ENCODE measurements around the gene ACTMAP. TPM values are rescaled to one million over a fixed set of nuclear protein-coding genes. Genes with fewer than 3 reads are reported as not detected.
"Not testable (repeated sequence)": the region's sequence is repeated elsewhere in the genome, so short reads cannot be mapped to it uniquely, and the experiment has no call there.

ACTMAP gene
- total and polyA plus RNA-seq, 12 donors, result 3.6 to 12.8 (median 8.4) TPM

- no peak for TF ChIP-seq CTCF (IDR thresholded peaks at IDR 0.05)
- DNase-seq (no peak), ATAC-seq (peak in 1 of 8 donors; percentile 46)
- no peaks in the 10 kb centered on the region for H3K27me3 ChIP-seq
- no peak overlapping the region for H3K4me3 ChIP-seq
- WGBS, 2 donors, result 92 to 95% methylated on average over 25 of the region's 25 CpGs
- no peak overlapping the region for H3K27ac ChIP-seq
- H3K9me3 ChIP-seq, result no peaks in the 10 kb centered on the region
- H3K4me1 ChIP-seq, result no peaks in the 10 kb centered on the region
- H3K36me3 ChIP-seq, result peaks cover 0 to 74% (median 0%) of the 10 kb centered on the region in 9 donors
- intact Hi-C loops (cut with DNase I), result no loop called here
These were observed 36.1 kb upstream of the ACTMAP start for GRCh38 chr19:40786060-40787037.

GRCh38 chr19:40785526-40785925, 35.2 kb upstream of the ACTMAP start:
- intact Hi-C loops (cut with DNase I), result no loop called here
- Histone ChIP-seq H3K36me3 (peaks cover 0 to 68% (median 0%) of the 10 kb centered on the region in 9 donors), H3K9me3 (no peaks in the 10 kb centered on the region), H3K27me3 (no peaks in the 10 kb centered on the region), H3K4me3 (no peak overlapping the region), H3K4me1 (no peaks in the 10 kb centered on the region), H3K27ac (no peak overlapping the region)
- WGBS, 2 donors, result 60 to 64% methylated on average over 1 of the region's 1 CpG
- ATAC-seq (no peak), DNase-seq (no peak)
- TF ChIP-seq CTCF (IDR thresholded peaks at IDR 0.05), result no peak

GRCh38 chr19:40784146-40784545, 33.9 kb upstream of the ACTMAP start:
- DNase-seq; ATAC-seq; H3K27ac ChIP-seq; H3K4me1 ChIP-seq; intact Hi-C loops (cut with DNase I); H3K9me3 ChIP-seq; H3K27me3 ChIP-seq; H3K4me3 ChIP-seq: not testable (repeated sequence)
- H3K36me3 ChIP-seq, result peaks cover 0 to 62% (median 0%) of the 10 kb centered on the region in 9 donors
- 93 to 98% methylated on average over 2 of the region's 2 CpGs for whole genome bisulfite sequencing, 2 donors

GRCh38 chr19:40783711-40784110, 33.4 kb upstream of the ACTMAP start:
- H3K9me3 ChIP-seq, result no peaks in the 10 kb centered on the region
- no peak for ATAC-seq
- no peak for TF ChIP-seq CTCF (IDR thresholded peaks at IDR 0.05)
- no peak for DNase-seq
- H3K27me3 ChIP-seq, result no peaks in the 10 kb centered on the region
- 95 to 98% methylated on average over 14 of the region's 14 CpGs for WGBS, 2 donors
- intact Hi-C loops (cut with DNase I), result no loop called here
- H3K36me3 ChIP-seq, result peaks cover 0 to 58% (median 0%) of the 10 kb centered on the region in 9 donors
- H3K4me3 ChIP-seq, result no peak overlapping the region
- H3K4me1 ChIP-seq, result peaks cover 4 to 11% (median 6%) of the 10 kb centered on the region in 9 donors
- H3K27ac ChIP-seq, result no peak overlapping the region

- no peak for ATAC-seq
- peaks cover 0 to 37% (median 0%) of the 10 kb centered on the region in 9 donors for H3K36me3 ChIP-seq
- intact Hi-C loops (cut with DNase I), result no loop called here
These were observed 30.9 kb upstream of the ACTMAP start for GRCh38 chr19:40781140-40781539.

More at GRCh38 chr19:40781140-40781539, 30.9 kb upstream of the ACTMAP start:
- no peaks in the 10 kb centered on the region for H3K27me3 ChIP-seq
- 96% methylated on average over 7 of the region's 7 CpGs for WGBS, 2 donors
- H3K9me3 ChIP-seq, result no peaks in the 10 kb centered on the region
- DNase-seq, result no peak
- H3K4me3 ChIP-seq, result no peak overlapping the region
- peaks cover 7 to 25% (median 14%) of the 10 kb centered on the region in 9 donors for H3K4me1 ChIP-seq
- no peak for TF ChIP-seq CTCF (IDR thresholded peaks at IDR 0.05)
- H3K27ac ChIP-seq, result no peak overlapping the region

Data from heart right ventricle (tissue), 16 donors.